Activated CD8-positive, alpha-beta memory T cell treated with anti-CD3 and anti-CD28 coated beads, Interleukin-2, amount 50 U/mL, for 1 hour (primary cell): ENCODE results near the gene SEC61B.
"Not testable (repeated sequence)": the region's sequence is repeated elsewhere in the genome, so short reads cannot be mapped to it uniquely, and the experiment has no call there.

Experiments used
- DNase-seq: peaks from one replicate; pipeline ENCODE4 v3.0.0-alpha.2; 2020; ENCODE audit errors: extremely low read depth

Gene SEC61B

GRCh38 chr9:99192786-99193465 is 29.2 kb upstream of the SEC61B start:
- no peak for DNase-seq

GRCh38 chr9:99193466-99193821 is 28.6 kb upstream of the SEC61B start:
- no peak for DNase-seq

GRCh38 chr9:99196484-99196883 is 25.6 kb upstream of the SEC61B start:
- not testable (repeated sequence) for DNase-seq

- DNase-seq: no peak
Observed at GRCh38 chr9:99197124-99197630, 24.9 kb upstream of the SEC61B start.

- no peak for DNase-seq
Observed at GRCh38 chr9:99197987-99198386, 24.1 kb upstream of the SEC61B start.

GRCh38 chr9:99199938-99200539 is 22.0 kb upstream of the SEC61B start:
- no peak for DNase-seq

- no peak for DNase-seq
Observed at GRCh38 chr9:99201603-99202002, 20.5 kb upstream of the SEC61B start.

GRCh38 chr9:99210572-99210971 is 11.5 kb upstream of the SEC61B start:
- DNase-seq: no peak

GRCh38 chr9:99211746-99212145 is 10.3 kb upstream of the SEC61B start:
- no peak for DNase-seq

GRCh38 chr9:99213197-99213596 is 8.9 kb upstream of the SEC61B start:
- DNase-seq: no peak

GRCh38 chr9:99216073-99216472 is 6.0 kb upstream of the SEC61B start:
- DNase-seq: no peak

GRCh38 chr9:99220011-99220410 is 2.1 kb upstream of the SEC61B start:
- DNase-seq: no peak

- no peak for DNase-seq
Observed at GRCh38 chr9:99221266-99221620, 839 bp upstream of the SEC61B start.

- DNase-seq: no peak
Observed at GRCh38 chr9:99222416-99223270, 561 bp downstream of the SEC61B start.

- no peak for DNase-seq
Observed at GRCh38 chr9:99224445-99224844, 2.4 kb downstream of the SEC61B start.

GRCh38 chr9:99226054-99226453 is 4.0 kb downstream of the SEC61B start:
- no peak for DNase-seq

GRCh38 chr9:99230206-99230605 is 8.1 kb downstream of the SEC61B start:
- DNase-seq: no peak

- no peak for DNase-seq
Observed at GRCh38 chr9:99231711-99232110, 9.6 kb downstream of the SEC61B start.

- no peak for DNase-seq
Observed at GRCh38 chr9:99234618-99235017, 12.5 kb downstream of the SEC61B start.

- DNase-seq: no peak
Observed at GRCh38 chr9:99235069-99235468, 13.0 kb downstream of the SEC61B start.

- no peak for DNase-seq
Observed at GRCh38 chr9:99235926-99236634, 14.0 kb downstream of the SEC61B start.

GRCh38 chr9:99237356-99237755 is 15.3 kb downstream of the SEC61B start:
- DNase-seq: no peak
